OCI-LY3 (cell line): ENCODE results near the gene FETUB.

Experiments
- H2AFZ ChIP-seq: fragments of 200-600, 300-600 bp; shearing (Covaris generic); 2 replicates; pipeline ENCODE4 v1.6.0; 2014; ENCODE audit warnings: antibody characterized with exemption, low read depth, low read length
- H3K27ac ChIP-seq: fragments of 200-600, 300-600 bp; sonication (generic); 2 replicates; pipeline ENCODE4 v1.5.1; 2014; ENCODE audit warnings: mild to moderate bottlenecking, low read length, moderate library complexity, mixed read lengths
- H3K27me3 ChIP-seq: fragments of 200-600, 300-600 bp; sonication (generic); 2 replicates; pipeline ENCODE4 v1.6.1; 2014; ENCODE audit warnings: low read depth, low read length, mixed read lengths
- H3K36me3 ChIP-seq: fragments of 200-600, 300-600 bp; sonication (generic); replicated peaks from 2 replicates; pipeline ENCODE3; 2014; ENCODE audit warnings: low read depth, low read length, mixed read lengths
- H3K4me1 ChIP-seq: fragments of 300-600, 200-600 bp; sonication (generic); 2 replicates; pipeline ENCODE4 v1.6.1; 2014; ENCODE audit warnings: low read length, mixed read lengths
- H3K4me2 ChIP-seq: fragments of 200-600, 300-600 bp; sonication (generic); 2 replicates; pipeline ENCODE4 v1.6.1; 2014; ENCODE audit warnings: low read length, mixed read lengths
- H3K4me3 ChIP-seq: fragments of 300-600, 200-600 bp; sonication (generic); 2 replicates; pipeline ENCODE4 v1.5.1; 2014; ENCODE audit warnings: antibody characterized with exemption, mild to moderate bottlenecking, low read length, moderate library complexity
- H3K79me2 ChIP-seq: fragments of 300-600, 200-600 bp; shearing (Covaris generic); 2 replicates; pipeline ENCODE4 v1.6.1; 2014; ENCODE audit warnings: mild to moderate bottlenecking, low read length, mixed read lengths
- H3K9ac ChIP-seq: fragments of 300-600, 200-600 bp; shearing (Covaris generic); 2 replicates; pipeline ENCODE4 v1.6.0; 2014; ENCODE audit warnings: mild to moderate bottlenecking, low read length, moderate library complexity
- H3K9me3 ChIP-seq: fragments of 200-600, 300-600 bp; shearing (Covaris generic); 2 replicates; pipeline ENCODE4 v1.6.1; 2014; ENCODE audit warnings: low read length, mixed read lengths; ENCODE audit not compliant: insufficient read depth
- H4K20me1 ChIP-seq: fragments of 200-600, 300-600 bp; sonication (generic); 2 replicates; pipeline ENCODE4 v1.6.1; 2016; ENCODE audit warnings: low read length, mixed read lengths; ENCODE audit not compliant: insufficient read depth
- CTCF ChIP-seq: fragments of 200-600, 300-600 bp; sonication (generic); IDR thresholded peaks from 2 replicates; pipeline ENCODE4 v1.5.1; 2014; ENCODE audit warnings: antibody characterized with exemption, low read length, low read depth
- EZH2phosphoT487 ChIP-seq: fragments of 200-600 bp; shearing (Covaris generic); IDR thresholded peaks from 2 replicates; pipeline ENCODE4 v1.6.1; 2018; ENCODE audit warnings: antibody characterized with exemption, mixed run types, low read depth

The FETUB gene

GRCh38 chr3:186612065-186612464, 28.1 kb upstream of the FETUB start:
- Histone ChIP-seq H3K36me3 (no peaks in the 10 kb centered on the region), H3K9ac (no peak overlapping the region), H3K27ac (no peak overlapping the region), H3K4me3 (no peak overlapping the region), H3K27me3 (peaks cover 20% of the 10 kb centered on the region), H2AFZ (no peak overlapping the region), H4K20me1 (no peaks in the 10 kb centered on the region), H3K4me1 (peaks cover 12% of the 10 kb centered on the region; the same call in 1 of the 2 replicates), H3K4me2 (no peak overlapping the region), H3K9me3 (no peaks in the 10 kb centered on the region), H3K79me2 (no peaks in the 10 kb centered on the region)
- no peak for TF ChIP-seq CTCF
- TF ChIP-seq EZH2phosphoT487 = no peak

GRCh38 chr3:186612721-186613636, 27.2 kb upstream of the FETUB start, which contains the start of gene AHSG:
Gene AHSG, plus strand, starts transcription at chr3:186613060. Its CDS starts 82 bp downstream, at chr3:186613142.
- no peak within 1 kb of the TSS for H3K9ac ChIP-seq
- no peaks in the 10 kb centered on the region for H3K79me2 ChIP-seq
- TF ChIP-seq EZH2phosphoT487 (no peak), CTCF (no peak)
- no peaks in the 10 kb centered on the region for H3K36me3 ChIP-seq
- peak within 1 kb of the TSS; percentile 96; the same call in 1 of the 2 replicates for H3K4me2 ChIP-seq
- no peaks in the 10 kb centered on the region for H4K20me1 ChIP-seq
- peaks cover 29% of the 10 kb centered on the region for H3K27me3 ChIP-seq
- no peaks in the 10 kb centered on the region for H3K9me3 ChIP-seq
- no peak within 1 kb of the TSS for H3K27ac ChIP-seq
- no peak within 1 kb of the TSS for H2AFZ ChIP-seq
- peaks cover 17% of the 10 kb centered on the region for H3K4me1 ChIP-seq
- no peak within 1 kb of the TSS for H3K4me3 ChIP-seq

- Histone ChIP-seq H2AFZ (peak overlapping the region; percentile 91), H3K4me3 (no peak overlapping the region; the same call in 1 of the 2 replicates), H3K27ac (no peak overlapping the region)
Observed at GRCh38 chr3:186613637-186614265, 26.4 kb upstream of the FETUB start.

GRCh38 chr3:186614266-186614596, 26.0 kb upstream of the FETUB start:
- Histone ChIP-seq H3K36me3 (no peaks in the 10 kb centered on the region), H3K27me3 (peaks cover 37% of the 10 kb centered on the region), H3K4me3 (peak overlapping the region; percentile 75), H3K79me2 (no peaks in the 10 kb centered on the region), H3K9ac (no peak overlapping the region), H3K9me3 (no peaks in the 10 kb centered on the region), H3K27ac (no peak overlapping the region), H2AFZ (peak overlapping the region; percentile 91), H3K4me1 (peaks cover 17% of the 10 kb centered on the region), H4K20me1 (no peaks in the 10 kb centered on the region), H3K4me2 (peak overlapping the region; percentile 96)
- TF ChIP-seq CTCF (no peak), EZH2phosphoT487 (no peak)

More at GRCh38 chr3:186613637-186614265, 26.4 kb upstream of the FETUB start:
- Histone ChIP-seq H3K36me3 (no peaks in the 10 kb centered on the region), H3K9ac (no peak overlapping the region), H3K9me3 (no peaks in the 10 kb centered on the region), H3K79me2 (no peaks in the 10 kb centered on the region), H3K4me2 (peak overlapping the region; percentile 96), H3K27me3 (peaks cover 36% of the 10 kb centered on the region), H3K4me1 (peaks cover 17% of the 10 kb centered on the region), H4K20me1 (no peaks in the 10 kb centered on the region)
- TF ChIP-seq EZH2phosphoT487 = no peak
